ENCODE data around the gene TMEM233. TPM values are rescaled to one million over a fixed set of nuclear protein-coding genes. Genes with fewer than 3 reads are reported as not detected.

TMEM233 gene
- total and polyA plus RNA-seq, 9 of the 15 experiments (the other 6 are each of a cell fraction or from before 2014, with no cell fraction given), result 0.04 to 0.17 (median 0.07) TPM; not detected in 2

GRCh38 chr12:119671070-119671469, 77.5 kb downstream of the TMEM233 start (continued):
- TF ChIP-seq HBP1 (CRISPR knock-in tag; IDR thresholded peaks at IDR 0.05) (no peak), RB1 (IDR thresholded peaks at IDR 0.05; ENCODE audit: low read depth) (no peak), POLR2A (conservative IDR thresholded peaks at IDR 0.05) (no peak), ZNF224 (CRISPR knock-in tag; IDR thresholded peaks at IDR 0.05) (no peak)

- intact Hi-C loops (cut with micrococcal nuclease) (no loop called here), in situ Hi-C loops (cut with MboI) (no loop called here)
- ATAC-seq (peak; percentile 8), DNase-seq (ENCODE audit: extremely low read depth in 1 of 4, low spot score in 3 of 4) (peak; percentile 29 to 84 (median 43)), FAIRE-seq (peak; percentile 82)
- H3K9me3 ChIP-seq (replicated peaks; ENCODE audit: control insufficient read depth, insufficient read depth, low read depth, low read length), result no peaks in the 10 kb centered on the region
- peak overlapping the region; percentile 81; the same call in 1 of the 2 replicates for H3K4me3 ChIP-seq
- peak overlapping the region; percentile 86 for H3K27ac ChIP-seq (ENCODE audit: extremely low read depth, low read depth, low read length)
- H2AFZ ChIP-seq (ENCODE audit: low read depth, low read length), result no peak overlapping the region
- H3K4me1 ChIP-seq (replicated peaks in 1 of 2; ENCODE audit: control insufficient read depth in 2 of 2, insufficient read depth in 2 of 2, low read length in 2 of 2), result peaks cover 15 to 35% of the 10 kb centered on the region in 2 experiments
- H3K79me2 ChIP-seq (ENCODE audit: control insufficient read depth, insufficient read depth, low read length), result peaks cover 82% of the 10 kb centered on the region
- peak overlapping the region; percentile 98 for H3K4me2 ChIP-seq (ENCODE audit: insufficient read depth, low read length)
- H3K27me3 ChIP-seq (ENCODE audit: control insufficient read depth in 2 of 2, insufficient read depth in 2 of 2, low read length in 2 of 2), result no peaks in the 10 kb centered on the region
- H3K9me1 ChIP-seq (ENCODE audit: control insufficient read depth, insufficient read depth, low read length), result no peaks in the 10 kb centered on the region
- no TSS peak for BruUV-seq (replicated peaks)
- H3K9ac ChIP-seq (ENCODE audit: insufficient read depth in 1 of 2, low read depth in 2 of 2, low read length in 2 of 2), result peak overlapping the region in 1 of 2 experiments; percentile 100; a peak in 3 of 4 replicates
- CTCF ChIA-PET (ENCODE audit: low intra/inter-chr PET ratio), result no interaction called here
- peaks cover 78% of the 10 kb centered on the region for H3K36me3 ChIP-seq (ENCODE audit: control insufficient read depth, insufficient read depth, low read length)
- WGBS (ENCODE audit: insufficient coverage, low coverage, missing lambda C conversion rate), result 1% methylated on average over 8 of the region's 8 CpGs
- H4K20me1 ChIP-seq (replicated peaks; ENCODE audit: control insufficient read depth, insufficient read depth, low read length), result no peaks in the 10 kb centered on the region
- POLR2A ChIA-PET, result interaction anchor here (0.6 to 3.7 kb wide), 5 partner anchors 10 to 341 kb away, joined by 3 to 31 read pairs (median 3); no protein-coding TSS in a partner anchor
- TF ChIP-seq PHB2 (IDR thresholded peaks at IDR 0.05; ENCODE audit: low read depth) (no peak), MXD1 (CRISPR knock-in tag; IDR thresholded peaks at IDR 0.05; ENCODE audit: borderline replicate concordance, poor library complexity, severe bottlenecking) (no peak), SPI1 (IDR thresholded peaks at IDR 0.05; ENCODE audit: borderline replicate concordance, low read depth, low read length) (peak; percentile 48; the same call in 1 of the 2 replicates), MAFG (tag; conservative IDR thresholded peaks at IDR 0.05) (no peak), NFIX (CRISPR knock-in tag; IDR thresholded peaks at IDR 0.05; ENCODE audit: low read depth) (no peak), SAFB2 (IDR thresholded peaks at IDR 0.05; ENCODE audit: borderline replicate concordance, low read depth, low read length, severe bottlenecking) (no peak), ZNF311 (CRISPR knock-in tag; IDR thresholded peaks at IDR 0.05) (no peak), E2F4 (CRISPR knock-in tag; IDR thresholded peaks at IDR 0.05; ENCODE audit: low read depth) (no peak), NR2F6 (CRISPR knock-in tag; IDR thresholded peaks at IDR 0.05) (no peak), MITF (IDR thresholded peaks at IDR 0.05) (no peak), TAF1 (IDR thresholded peaks at IDR 0.05; ENCODE audit: control insufficient read depth, extremely low read depth, insufficient read depth, low read length, severe bottlenecking) (peak; percentile 24), NCOA1 (IDR thresholded peaks at IDR 0.05; ENCODE audit: low read depth) (peak; percentile 38; the same call in 1 of the 2 replicates), MTA1 (IDR thresholded peaks at IDR 0.05; ENCODE audit: borderline replicate concordance) (no peak), GTF2A2 (tag; IDR thresholded peaks at IDR 0.05) (no peak), ZKSCAN3 (CRISPR knock-in tag; IDR thresholded peaks at IDR 0.05) (no peak)
These were observed 78.6 kb downstream of the TMEM233 start for GRCh38 chr12:119672194-119672593.

Measured in K562 (cell line).